Measurements from ENCODE around the gene TMEM163. TPM values are rescaled to one million over a fixed set of nuclear protein-coding genes. Genes with fewer than 3 reads are reported as not detected.

TMEM163 gene
- polyA plus RNA-seq, 1 donor from 2014 or later = 3.5 TPM

DNA sequence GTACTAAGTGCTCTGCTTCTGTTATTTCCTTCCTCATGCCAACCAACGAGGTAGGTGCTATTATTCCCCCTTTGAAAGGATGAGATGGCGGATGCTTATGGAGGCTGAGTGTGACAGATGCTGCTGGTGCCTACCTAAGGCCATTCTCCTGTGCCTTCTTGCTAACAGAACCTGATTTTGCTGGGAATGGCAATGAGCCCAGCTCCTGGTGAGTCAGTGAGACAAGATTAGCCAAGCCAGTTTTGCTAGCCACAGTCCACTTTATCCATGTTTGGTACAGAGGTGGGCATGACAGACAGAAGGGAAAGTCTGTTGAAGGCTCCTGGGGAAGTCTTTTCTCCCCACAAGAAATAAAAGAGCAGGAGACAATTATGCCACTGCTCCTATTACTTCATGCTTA lies 43.7 kb upstream of the TMEM163 start:
- TF ChIP-seq TAF1 (IDR thresholded peaks at IDR 0.05; ENCODE audit: low read depth) = no peak
- TF ChIP-seq REST (IDR thresholded peaks at IDR 0.05; ENCODE audit: borderline replicate concordance) = no peak
- TF ChIP-seq CTCF (IDR thresholded peaks at IDR 0.05; ENCODE audit: poor library complexity, severe bottlenecking) = no peak
- no peak for TF ChIP-seq SMC3 (conservative IDR thresholded peaks at IDR 0.05; ENCODE audit: poor library complexity)
- TF ChIP-seq MXI1 (conservative IDR thresholded peaks at IDR 0.05; ENCODE audit: poor library complexity, severe bottlenecking) = no peak
- no peak for TF ChIP-seq RAD21 (conservative IDR thresholded peaks at IDR 0.05)
- no peak for TF ChIP-seq EZH2 (IDR thresholded peaks at IDR 0.05; ENCODE audit: borderline replicate concordance, insufficient read depth, low read length, poor library complexity, severe bottlenecking)
- no peak for TF ChIP-seq POLR2AphosphoS5 (IDR thresholded peaks at IDR 0.05)
- TF ChIP-seq EP300 (conservative IDR thresholded peaks at IDR 0.05; ENCODE audit: poor library complexity, severe bottlenecking) = no peak
- no peak overlapping the region for H3K9ac ChIP-seq (ENCODE audit: low read length)
- no peaks in the 10 kb centered on the region for H3K27me3 ChIP-seq (ENCODE audit: insufficient read depth, low read depth, low read length)
- H3K4me3 ChIP-seq (ENCODE audit: low read length) = no peak overlapping the region
- H3K4me2 ChIP-seq (ENCODE audit: low read length) = no peak overlapping the region
- H3K9me2 ChIP-seq (ENCODE audit: insufficient read depth, low read length) = no peaks in the 10 kb centered on the region
- H2AFZ ChIP-seq (ENCODE audit: low read depth, low read length) = no peak overlapping the region
- no peaks in the 10 kb centered on the region for H3K79me2 ChIP-seq (replicated peaks; ENCODE audit: insufficient read depth, low read length)
- no peaks in the 10 kb centered on the region for H3F3A ChIP-seq (ENCODE audit: insufficient read depth, low read length, poor library complexity, severe bottlenecking)
- no peak overlapping the region for H3K27ac ChIP-seq (ENCODE audit: low read length)
- no peaks in the 10 kb centered on the region for H3K36me3 ChIP-seq (ENCODE audit: insufficient read depth, low read length)
- no peaks in the 10 kb centered on the region for H4K20me1 ChIP-seq (ENCODE audit: insufficient read depth)
- H3K9me3 ChIP-seq (ENCODE audit: low read length) = no peaks in the 10 kb centered on the region

GRCh38 chr2:134760385-134760784 lies 41.6 kb upstream of the TMEM163 start:
- H2AFZ ChIP-seq (ENCODE audit: low read depth, low read length) = no peak overlapping the region
- no peak overlapping the region for H3K27ac ChIP-seq (ENCODE audit: low read length)
- H3K9me2 ChIP-seq (ENCODE audit: insufficient read depth, low read length) = no peaks in the 10 kb centered on the region

More at GRCh38 chr2:134760385-134760784, 41.6 kb upstream of the TMEM163 start:
- no peaks in the 10 kb centered on the region for H3K27me3 ChIP-seq (ENCODE audit: insufficient read depth, low read depth, low read length)
- no peaks in the 10 kb centered on the region for H3K79me2 ChIP-seq (replicated peaks; ENCODE audit: insufficient read depth, low read length)
- no peaks in the 10 kb centered on the region for H3K36me3 ChIP-seq (ENCODE audit: insufficient read depth, low read length)
- H3F3A ChIP-seq (ENCODE audit: insufficient read depth, low read length, poor library complexity, severe bottlenecking) = no peaks in the 10 kb centered on the region
- no peak overlapping the region for H3K9ac ChIP-seq (ENCODE audit: low read length)
- no peak overlapping the region for H3K4me3 ChIP-seq (ENCODE audit: low read length)
- no peaks in the 10 kb centered on the region for H3K9me3 ChIP-seq (ENCODE audit: low read length)
- H3K4me2 ChIP-seq (ENCODE audit: low read length) = no peak overlapping the region
- H4K20me1 ChIP-seq (ENCODE audit: insufficient read depth) = no peaks in the 10 kb centered on the region
- TF ChIP-seq TAF1 (IDR thresholded peaks at IDR 0.05; ENCODE audit: low read depth) = no peak
- TF ChIP-seq POLR2AphosphoS5 (IDR thresholded peaks at IDR 0.05) = no peak
- TF ChIP-seq RAD21 (conservative IDR thresholded peaks at IDR 0.05) = no peak
- no peak for TF ChIP-seq EZH2 (IDR thresholded peaks at IDR 0.05; ENCODE audit: borderline replicate concordance, insufficient read depth, low read length, poor library complexity, severe bottlenecking)
- TF ChIP-seq CTCF (IDR thresholded peaks at IDR 0.05; ENCODE audit: poor library complexity, severe bottlenecking) = no peak
- TF ChIP-seq MXI1 (conservative IDR thresholded peaks at IDR 0.05; ENCODE audit: poor library complexity, severe bottlenecking) = no peak
- TF ChIP-seq EP300 (conservative IDR thresholded peaks at IDR 0.05; ENCODE audit: poor library complexity, severe bottlenecking) = no peak
- no peak for TF ChIP-seq REST (IDR thresholded peaks at IDR 0.05; ENCODE audit: borderline replicate concordance)
- TF ChIP-seq SMC3 (conservative IDR thresholded peaks at IDR 0.05; ENCODE audit: poor library complexity) = no peak
